Measurements from ENCODE around the gene WHRN. TPM values are rescaled to one million over a fixed set of nuclear protein-coding genes. Genes with fewer than 3 reads are reported as not detected.

Gene WHRN
- total RNA-seq, 4 donors from 2014 or later, result 5.4 to 23.6 (median 8.5) TPM

DNA sequence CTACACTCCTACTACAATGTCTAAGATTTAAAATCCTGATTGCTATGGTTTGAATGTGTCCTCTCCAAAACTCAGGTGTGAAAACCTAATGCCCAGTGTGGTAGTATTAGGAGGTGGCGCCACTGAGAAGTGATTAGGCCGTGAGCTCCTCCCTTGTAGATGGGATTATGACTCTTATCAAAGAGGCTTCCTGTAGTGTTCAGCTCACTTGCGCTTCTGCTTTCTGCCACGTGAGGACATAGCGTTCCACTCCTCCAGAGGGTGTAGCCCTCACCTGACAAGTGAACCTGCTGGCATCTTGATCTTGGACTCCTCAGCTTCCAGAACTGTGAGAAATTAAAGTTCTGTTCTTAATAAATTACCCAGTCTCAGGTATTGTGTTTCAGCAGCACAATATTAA lies 33.0 kb upstream of the WHRN start:
- 18 to 33% methylated on average over 3 to 5 of the region's 5 CpGs for WGBS, 2 donors (ENCODE audit: low coverage in 1 of 2)
- H3K4me3 ChIP-seq, result no peak overlapping the region
- H3K27ac ChIP-seq, result no peak overlapping the region
- no peaks in the 10 kb centered on the region for H3K36me3 ChIP-seq
- H3K4me1 ChIP-seq, result no peaks in the 10 kb centered on the region
- in situ Hi-C loops (cut with MboI; ENCODE audit: low pct_ligation_motif_present in 1 of 4, low pct_unique_long_range_greater_than_20kb in 1 of 4, low sequenced_read_pairs in 3 of 4), result no loop called here
- H3K9me3 ChIP-seq, result no peaks in the 10 kb centered on the region
- intact Hi-C loops (cut with DNase I; ENCODE audit: low total_unique reads), result no loop called here
- peak; percentile 69 for DNase-seq
- TF ChIP-seq, protein P1, sequence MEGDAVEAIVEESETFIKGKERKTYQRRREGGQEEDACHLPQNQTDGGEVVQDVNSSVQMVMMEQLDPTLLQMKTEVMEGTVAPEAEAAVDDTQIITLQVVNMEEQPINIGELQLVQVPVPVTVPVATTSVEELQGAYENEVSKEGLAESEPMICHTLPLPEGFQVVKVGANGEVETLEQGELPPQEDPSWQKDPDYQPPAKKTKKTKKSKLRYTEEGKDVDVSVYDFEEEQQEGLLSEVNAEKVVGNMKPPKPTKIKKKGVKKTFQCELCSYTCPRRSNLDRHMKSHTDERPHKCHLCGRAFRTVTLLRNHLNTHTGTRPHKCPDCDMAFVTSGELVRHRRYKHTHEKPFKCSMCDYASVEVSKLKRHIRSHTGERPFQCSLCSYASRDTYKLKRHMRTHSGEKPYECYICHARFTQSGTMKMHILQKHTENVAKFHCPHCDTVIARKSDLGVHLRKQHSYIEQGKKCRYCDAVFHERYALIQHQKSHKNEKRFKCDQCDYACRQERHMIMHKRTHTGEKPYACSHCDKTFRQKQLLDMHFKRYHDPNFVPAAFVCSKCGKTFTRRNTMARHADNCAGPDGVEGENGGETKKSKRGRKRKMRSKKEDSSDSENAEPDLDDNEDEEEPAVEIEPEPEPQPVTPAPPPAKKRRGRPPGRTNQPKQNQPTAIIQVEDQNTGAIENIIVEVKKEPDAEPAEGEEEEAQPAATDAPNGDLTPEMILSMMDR (IDR thresholded peaks at IDR 0.05), result peak in 4 of 5 experiments; percentile 30 to 55 (median 43)
- no peak for TF ChIP-seq EP300 (IDR thresholded peaks at IDR 0.05; ENCODE audit: low read depth)
- no peaks in the 10 kb centered on the region for H3K27me3 ChIP-seq

DNA sequence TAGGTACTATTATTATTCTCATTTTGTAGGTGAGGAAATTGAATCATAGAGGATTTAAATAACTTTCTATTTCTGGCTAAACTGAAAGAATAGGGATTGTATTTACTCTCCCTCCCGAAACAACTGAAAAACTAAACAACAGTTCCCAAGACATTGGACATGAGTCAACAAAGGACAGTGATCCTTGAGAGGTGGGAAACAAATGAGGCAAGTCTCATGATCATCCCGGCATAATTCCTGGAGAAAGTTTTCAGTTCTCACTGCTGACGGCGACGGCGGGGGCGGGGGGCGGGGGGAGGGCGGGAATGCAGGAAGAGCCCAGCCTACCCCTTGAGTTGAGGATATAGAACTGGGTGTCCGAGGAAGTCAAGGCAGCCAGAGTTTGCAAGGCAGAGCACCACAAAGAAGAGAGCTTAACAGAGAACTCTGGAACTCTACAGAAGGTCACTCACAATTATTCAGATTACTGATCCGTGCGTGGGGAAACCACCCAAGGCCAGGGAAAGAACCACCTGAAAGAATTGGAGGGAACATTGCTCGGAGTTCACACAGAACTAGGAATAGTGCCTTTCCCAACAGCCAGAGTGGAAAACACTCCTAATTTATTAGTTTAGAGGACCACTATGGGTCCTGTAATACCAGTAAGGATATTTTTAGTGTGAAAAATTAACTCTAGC lies 27.4 kb upstream of the WHRN start:
- Histone ChIP-seq H3K9me3 (no peaks in the 10 kb centered on the region), H3K36me3 (no peaks in the 10 kb centered on the region), H3K27ac (no peak overlapping the region), H3K27me3 (no peaks in the 10 kb centered on the region), H3K4me3 (no peak overlapping the region), H3K4me1 (no peaks in the 10 kb centered on the region)
- WGBS, 2 donors (ENCODE audit: low coverage in 1 of 2), result 61 to 64% methylated on average over 5 to 13 of the region's 13 CpGs
- no peak for DNase-seq
- no peak for TF ChIP-seq EP300 (IDR thresholded peaks at IDR 0.05; ENCODE audit: low read depth)
- TF ChIP-seq POLR2A (IDR thresholded peaks at IDR 0.05), result no peak
- TF ChIP-seq, protein P1 (IDR thresholded peaks at IDR 0.05), result no peak
- no peak for TF ChIP-seq POLR2AphosphoS5 (IDR thresholded peaks at IDR 0.05)
- intact Hi-C loops (cut with DNase I; ENCODE audit: low total_unique reads), result no loop called here
- in situ Hi-C loops (cut with MboI; ENCODE audit: low pct_ligation_motif_present in 1 of 4, low pct_unique_long_range_greater_than_20kb in 1 of 4, low sequenced_read_pairs in 3 of 4), result no loop called here

DNA sequence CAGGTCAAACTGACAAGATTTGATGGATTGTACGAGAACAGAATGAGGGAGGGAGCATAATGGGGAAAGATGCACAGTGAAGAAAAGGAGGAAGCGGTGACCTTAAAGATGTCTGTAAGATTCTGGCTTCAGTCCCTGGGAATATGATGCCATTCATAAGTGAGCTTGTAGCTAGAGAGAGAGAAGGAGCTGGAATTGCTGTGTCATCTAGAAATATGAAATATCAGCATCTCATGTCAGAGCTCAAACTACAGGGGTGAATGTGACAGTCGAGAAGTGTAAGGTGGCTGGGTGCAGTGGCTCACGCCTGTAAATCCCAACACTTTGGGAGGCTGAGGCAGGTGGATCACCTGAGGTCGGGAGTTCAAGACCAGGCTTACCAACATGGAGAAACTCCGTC lies 24.0 kb upstream of the WHRN start:
- Histone ChIP-seq H3K27me3 (no peaks in the 10 kb centered on the region), H3K9me3 (no peaks in the 10 kb centered on the region), H3K36me3 (no peaks in the 10 kb centered on the region), H3K4me3 (no peak overlapping the region), H3K4me1 (peaks cover 0 to under 1% (median 0%) of the 10 kb centered on the region in 4 donors), H3K27ac (no peak overlapping the region)
- intact Hi-C loops (cut with DNase I; ENCODE audit: low total_unique reads) (no loop called here), in situ Hi-C loops (cut with MboI; ENCODE audit: low pct_ligation_motif_present in 1 of 4, low pct_unique_long_range_greater_than_20kb in 1 of 4, low sequenced_read_pairs in 3 of 4) (no loop called here)
- WGBS, 2 donors (ENCODE audit: low coverage in 1 of 2), result 79 to 84% methylated on average over 5 to 6 of the region's 6 CpGs
- DNase-seq, result no peak
- no peak for TF ChIP-seq POLR2A (IDR thresholded peaks at IDR 0.05)
- TF ChIP-seq, protein P1 (IDR thresholded peaks at IDR 0.05), result no peak
- no peak for TF ChIP-seq EP300 (IDR thresholded peaks at IDR 0.05; ENCODE audit: low read depth)
- no peak for TF ChIP-seq POLR2AphosphoS5 (IDR thresholded peaks at IDR 0.05)

DNA sequence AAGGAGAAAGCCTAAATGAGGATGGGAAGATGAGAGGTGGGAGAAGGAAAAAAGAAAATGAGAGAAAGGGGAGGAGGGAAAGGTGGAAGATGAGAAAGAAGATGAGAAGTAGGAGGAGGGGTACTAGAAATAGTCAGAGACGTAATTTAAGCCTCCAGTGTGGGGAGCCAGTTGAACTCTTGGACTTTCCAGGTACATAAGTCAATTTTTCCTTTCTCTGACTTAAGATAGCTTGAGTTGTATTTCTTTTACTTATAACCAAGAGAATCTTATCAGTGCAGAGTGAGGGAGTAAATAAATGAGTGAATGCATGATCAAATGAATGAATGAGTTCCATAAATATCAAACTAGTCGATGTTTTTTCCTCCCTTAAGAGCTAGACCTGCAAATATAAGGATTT lies 21.5 kb upstream of the WHRN start:
- H3K36me3 ChIP-seq, result no peaks in the 10 kb centered on the region
- no peak for DNase-seq
- no peaks in the 10 kb centered on the region for H3K9me3 ChIP-seq
- WGBS, 2 donors (ENCODE audit: low coverage in 1 of 2), result 44 to 54% methylated on average over 2 of the region's 2 CpGs
- TF ChIP-seq POLR2A (IDR thresholded peaks at IDR 0.05), result no peak
- TF ChIP-seq POLR2AphosphoS5 (IDR thresholded peaks at IDR 0.05), result no peak
- no peak for TF ChIP-seq EP300 (IDR thresholded peaks at IDR 0.05; ENCODE audit: low read depth)
- TF ChIP-seq, protein P1 (IDR thresholded peaks at IDR 0.05), result no peak
- no peaks in the 10 kb centered on the region for H3K27me3 ChIP-seq
- H3K4me3 ChIP-seq, result no peak overlapping the region
- in situ Hi-C loops (cut with MboI; ENCODE audit: low pct_ligation_motif_present in 1 of 4, low pct_unique_long_range_greater_than_20kb in 1 of 4, low sequenced_read_pairs in 3 of 4) (no loop called here), intact Hi-C loops (cut with DNase I; ENCODE audit: low total_unique reads) (no loop called here)
- H3K4me1 ChIP-seq, result peaks cover 0 to 4% (median 0%) of the 10 kb centered on the region in 4 donors
- H3K27ac ChIP-seq, result no peak overlapping the region

All from transverse colon (tissue), 4 donors.